Kidney capillary endothelial cell (primary cell): Measurements from ENCODE around the gene NELFCD.
"Not testable (repeated sequence)": the region's sequence is repeated elsewhere in the genome, so short reads cannot be mapped to it uniquely, and the experiment has no call there.

ENCODE experiments used
- DNase-seq: peaks from one replicate; pipeline ENCODE4 v3.0.0-alpha.2; 2018; ENCODE audit warnings: low spot score

NELFCD gene

DNA sequence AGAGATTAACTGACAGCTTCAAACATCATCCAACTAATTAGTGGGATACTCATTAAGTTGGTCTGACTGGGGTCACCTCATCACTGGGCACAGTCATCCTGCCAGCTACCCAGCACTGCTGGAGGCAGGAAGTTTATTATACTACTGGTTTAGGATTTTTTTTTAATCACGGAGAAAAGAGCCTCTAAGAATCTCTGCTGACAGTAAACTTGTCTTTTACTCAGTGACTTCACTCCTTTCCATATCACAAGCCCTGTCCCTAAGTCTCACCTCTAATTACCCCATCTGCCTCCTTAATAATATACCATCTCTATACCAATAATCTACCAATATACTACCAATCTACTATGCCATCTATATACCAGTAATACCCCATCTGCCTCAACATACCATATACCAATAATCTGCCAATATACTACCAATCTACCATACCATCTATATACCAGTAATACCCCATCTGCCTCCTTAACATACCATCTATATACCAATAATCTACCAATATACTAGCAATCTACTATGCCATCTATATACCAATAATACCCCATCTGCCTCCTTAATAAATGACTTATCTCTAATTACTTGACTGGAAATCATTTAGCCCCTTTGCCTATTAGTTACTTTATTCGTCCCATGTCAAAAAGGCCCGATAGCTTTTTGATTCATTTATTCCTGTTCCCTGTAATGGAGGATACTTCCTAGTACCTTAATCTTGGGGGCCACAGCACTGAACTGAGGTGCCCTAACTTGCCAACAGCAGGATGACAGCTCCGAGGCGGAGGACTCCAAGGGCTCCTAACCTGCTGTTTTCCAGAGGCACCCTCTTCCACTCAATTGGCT is 46.1 kb downstream of the NELFCD start:
- DNase-seq = no peak

DNA sequence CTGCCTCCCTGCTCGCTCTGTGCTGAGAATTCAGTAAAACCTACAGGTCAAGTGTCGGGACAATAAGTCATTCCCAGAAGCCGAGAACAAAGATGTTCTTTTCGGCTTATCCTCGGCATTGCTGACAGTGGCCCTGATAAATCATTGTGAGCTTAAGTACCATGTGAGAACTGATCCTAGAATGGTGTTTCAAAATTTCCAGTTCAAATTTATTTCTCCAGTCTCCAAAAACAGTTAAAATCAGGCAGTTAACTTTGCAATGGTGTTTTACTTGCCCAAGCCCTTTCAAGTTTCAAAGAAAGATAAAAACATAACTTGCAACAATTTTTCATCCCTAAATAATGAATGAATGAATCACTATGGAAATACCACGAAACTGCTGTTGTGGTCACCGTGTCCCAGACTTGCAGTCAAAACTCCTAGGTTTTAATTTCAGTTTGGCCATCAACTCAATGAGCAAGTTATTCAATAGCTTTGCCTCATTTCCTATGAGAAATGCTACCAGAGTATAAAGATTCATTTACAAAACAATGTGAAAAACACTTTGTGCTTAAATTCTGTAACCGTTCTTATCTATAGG is 46.8 kb downstream of the NELFCD start:
- DNase-seq = no peak

GRCh38 chr20:59028812-59029211 is 47.8 kb downstream of the NELFCD start:
- DNase-seq = no peak

GRCh38 chr20:59030911-59031563 is 50.0 kb downstream of the NELFCD start:
- DNase-seq = no peak

GRCh38 chr20:59031564-59032022 is 50.5 kb downstream of the NELFCD start:
- no peak for DNase-seq

DNA sequence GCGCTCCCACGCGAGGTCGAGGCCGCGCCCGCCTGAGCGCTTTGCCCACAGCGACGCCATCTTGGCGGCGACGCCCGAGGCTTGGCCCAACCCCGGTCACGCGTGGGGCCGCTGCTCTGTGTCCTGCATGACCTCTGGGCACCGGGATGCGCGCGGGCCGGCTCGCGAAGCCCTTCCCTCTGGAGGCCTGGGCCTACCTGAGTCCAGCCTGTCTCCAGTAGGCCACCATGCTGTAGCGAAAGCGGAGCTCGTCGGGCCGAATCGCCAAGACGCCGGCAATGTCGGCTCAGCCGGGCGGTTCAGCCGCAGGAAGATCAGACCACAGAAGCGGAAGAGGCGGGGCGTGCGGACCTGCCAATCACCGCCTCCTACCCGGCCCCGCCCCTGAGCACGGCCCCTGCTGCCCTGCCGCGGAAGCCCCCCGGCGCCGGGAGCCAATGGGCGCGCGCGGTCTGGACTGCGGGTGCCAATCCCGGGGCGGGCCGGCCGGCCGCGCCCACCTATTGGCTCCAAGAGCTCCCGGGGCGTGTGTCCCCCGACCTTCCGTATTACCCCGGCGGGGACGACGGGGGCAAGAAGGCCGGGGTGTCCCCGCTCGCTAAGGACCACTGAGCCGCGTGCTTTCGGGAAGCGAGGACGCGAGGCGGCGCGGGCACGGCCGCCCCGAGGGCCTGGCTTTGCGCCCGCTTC is 51.1 kb downstream of the NELFCD start, which contains the start of gene ATP5F1E:
Gene ATP5F1E (minus strand): TSS at position 313 of the 690 bp plus-strand sequence. CDS start 84 bp downstream, at position 229.
- DNase-seq = peak; percentile 94

- DNase-seq = peak; percentile 52
Observed at GRCh38 chr20:59032713-59033059, 51.6 kb downstream of the NELFCD start.

DNA sequence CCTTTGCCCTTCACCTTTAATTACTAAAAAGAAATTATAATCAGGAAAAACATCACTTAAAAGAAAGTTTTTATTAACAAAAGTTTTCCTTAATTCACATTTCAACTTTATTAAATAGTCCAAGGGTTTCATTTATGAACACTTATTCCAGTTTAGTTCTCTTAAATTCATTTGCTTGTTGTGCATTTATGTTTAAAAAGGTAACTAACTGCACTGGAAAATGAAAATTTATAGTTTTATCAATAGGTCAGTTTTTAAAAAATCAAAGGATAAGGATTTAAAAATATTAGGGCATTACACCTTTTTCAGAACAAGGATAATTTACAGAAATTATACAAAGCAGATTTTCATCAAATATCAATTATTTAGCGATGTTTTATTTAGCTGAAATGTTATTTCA is 52.0 kb downstream of the NELFCD start:
- DNase-seq = no peak

GRCh38 chr20:59033616-59034165 is 52.6 kb downstream of the NELFCD start:
- no peak for DNase-seq

DNA sequence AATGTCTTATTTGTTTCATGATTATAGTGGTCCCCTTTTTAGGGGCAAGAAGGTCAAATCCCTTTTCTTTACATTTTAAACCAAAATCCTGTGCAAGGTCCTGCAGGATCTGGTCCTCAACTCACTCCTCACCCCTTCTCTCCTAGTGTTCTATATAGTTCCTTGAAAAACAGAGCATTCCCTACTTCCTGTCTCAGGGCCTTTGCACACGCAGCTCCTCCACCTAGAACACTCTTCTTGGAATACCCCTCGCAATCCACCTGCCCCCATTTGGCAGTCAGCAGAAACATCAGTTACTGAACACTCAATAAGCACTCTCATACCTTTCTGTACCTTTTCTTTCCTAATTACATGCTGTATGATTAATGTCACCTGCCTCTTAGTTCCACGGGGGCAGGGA is 54.3 kb downstream of the NELFCD start:
- no peak for DNase-seq

GRCh38 chr20:59037386-59037785 is 56.3 kb downstream of the NELFCD start:
- DNase-seq = no peak

DNA sequence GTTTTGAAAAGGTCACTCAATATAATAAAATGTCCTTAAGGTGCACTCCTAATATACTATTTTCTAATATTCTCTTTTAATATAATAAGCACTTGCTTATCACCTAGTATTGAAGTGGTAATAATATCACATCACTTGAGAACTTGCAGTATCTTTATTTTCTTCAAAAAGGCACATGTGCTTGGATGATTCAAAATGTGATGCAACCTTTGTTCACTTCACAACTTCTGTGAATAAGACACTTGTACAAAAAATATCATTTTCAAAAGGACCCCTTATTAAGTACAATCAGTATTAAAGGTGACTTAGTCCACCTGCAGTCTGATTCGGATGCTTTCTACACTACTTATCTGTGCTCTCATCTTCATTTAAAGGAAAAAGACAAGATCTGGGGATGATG is 58.2 kb downstream of the NELFCD start:
- DNase-seq = no peak

DNA sequence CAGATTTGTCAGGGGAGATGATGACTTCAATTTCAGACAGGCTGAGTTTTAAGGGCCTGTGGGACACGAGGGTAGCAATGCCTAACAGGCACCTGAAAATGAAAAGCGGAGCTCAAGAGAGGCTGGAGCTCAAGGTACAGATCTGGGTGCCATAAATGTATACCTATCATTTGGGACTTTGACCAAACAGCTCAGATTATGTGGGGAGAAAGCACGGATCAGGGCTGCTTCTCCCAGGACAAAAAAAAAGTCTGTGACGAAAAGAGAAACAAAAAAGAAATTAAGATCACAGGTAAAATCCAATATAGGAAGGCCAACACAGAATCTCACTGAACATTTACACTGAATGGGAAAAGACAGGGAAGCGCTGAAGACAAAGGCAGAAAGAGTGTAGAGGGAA is 59.6 kb downstream of the NELFCD start:
- no peak for DNase-seq

- not testable (repeated sequence) for DNase-seq
Observed at GRCh38 chr20:59041487-59041886, 60.4 kb downstream of the NELFCD start.

DNA sequence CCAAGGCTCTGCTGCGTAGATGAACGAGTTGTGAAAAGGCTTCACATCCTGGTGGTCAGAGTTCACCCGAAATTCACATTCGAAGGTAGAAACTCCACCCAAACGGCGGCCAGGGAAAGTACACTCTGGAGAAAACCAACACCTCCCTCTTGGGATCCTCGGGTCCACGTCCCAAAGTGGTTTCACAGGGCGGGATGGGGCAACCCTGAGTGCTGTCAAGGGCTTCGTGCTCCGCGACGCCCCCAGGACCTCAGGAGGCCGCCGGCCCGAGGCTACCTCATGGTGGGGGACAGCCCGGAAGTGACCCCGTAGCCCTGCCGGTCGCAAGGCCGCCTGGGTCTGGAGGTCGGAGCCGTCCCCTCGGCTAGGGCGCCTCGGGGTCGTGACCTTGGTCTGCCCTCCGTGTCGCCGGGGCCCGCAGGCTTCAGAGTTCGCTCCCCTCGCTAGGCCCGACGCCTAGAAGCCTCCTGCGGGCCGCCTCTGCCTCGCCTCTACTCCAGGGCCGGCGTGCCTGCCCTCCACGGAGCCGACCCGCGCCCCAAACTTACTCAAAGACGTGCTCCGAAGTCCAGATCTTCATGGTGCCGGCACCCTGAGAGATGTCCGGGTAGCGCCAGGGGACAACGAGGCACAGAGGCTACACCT is 61.2 kb downstream of the NELFCD start, which contains the start of gene PRELID3B:
Gene PRELID3B (minus strand): TSS at position 636 of the 645 bp plus-strand sequence. CDS start 56 bp downstream, at position 580.
- DNase-seq = no peak

GRCh38 chr20:59042796-59043631 is 62.0 kb downstream of the NELFCD start:
- peak; percentile 94 for DNase-seq

- DNase-seq = no peak
Observed at GRCh38 chr20:59043698-59044097, 62.6 kb downstream of the NELFCD start.

DNA sequence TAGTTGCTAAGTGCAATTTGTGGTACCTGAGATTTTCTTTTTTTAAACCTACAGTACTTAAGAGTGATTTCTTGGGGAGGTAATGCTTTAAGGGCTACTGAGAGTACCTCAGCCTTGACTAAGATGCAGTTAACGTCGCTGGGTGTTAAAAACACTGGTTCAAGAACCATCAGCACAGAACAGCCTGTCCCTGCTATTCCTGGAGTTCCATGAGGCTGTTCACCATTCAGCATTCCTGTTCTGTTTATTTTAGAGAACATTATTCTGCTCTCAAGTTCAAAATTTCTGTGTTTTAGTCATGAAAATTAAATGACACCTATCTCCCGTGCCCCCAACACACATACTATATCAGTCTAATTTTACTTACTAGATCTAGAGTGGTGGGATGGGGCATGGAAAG is 63.2 kb downstream of the NELFCD start:
- DNase-seq = no peak
